ENCODE results near the gene HCAR3.

DNA sequence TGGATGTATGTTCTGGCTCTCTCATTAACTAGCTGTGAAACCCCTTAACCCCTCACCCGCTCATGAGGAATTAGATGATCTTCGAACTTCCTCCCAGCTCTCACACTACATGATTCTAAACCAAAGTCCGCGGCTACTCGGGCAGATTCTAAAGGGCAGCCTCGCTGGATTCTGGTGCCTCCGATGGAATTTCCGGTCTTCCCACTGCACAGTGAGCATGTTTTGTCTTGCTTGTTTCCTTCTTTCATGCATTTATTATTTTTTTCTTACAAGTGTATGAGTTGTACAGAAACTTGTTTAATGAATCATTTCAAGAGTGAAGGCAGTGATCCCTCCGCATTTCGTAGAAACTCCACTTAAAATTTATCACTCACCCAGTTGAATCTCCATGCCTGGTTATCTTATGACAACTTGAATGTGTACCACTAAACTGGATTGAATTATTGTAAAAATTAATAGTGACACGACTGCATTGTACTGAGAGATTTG is 4.5 kb upstream of the HCAR3 start:
- TF ChIP-seq, protein P1, sequence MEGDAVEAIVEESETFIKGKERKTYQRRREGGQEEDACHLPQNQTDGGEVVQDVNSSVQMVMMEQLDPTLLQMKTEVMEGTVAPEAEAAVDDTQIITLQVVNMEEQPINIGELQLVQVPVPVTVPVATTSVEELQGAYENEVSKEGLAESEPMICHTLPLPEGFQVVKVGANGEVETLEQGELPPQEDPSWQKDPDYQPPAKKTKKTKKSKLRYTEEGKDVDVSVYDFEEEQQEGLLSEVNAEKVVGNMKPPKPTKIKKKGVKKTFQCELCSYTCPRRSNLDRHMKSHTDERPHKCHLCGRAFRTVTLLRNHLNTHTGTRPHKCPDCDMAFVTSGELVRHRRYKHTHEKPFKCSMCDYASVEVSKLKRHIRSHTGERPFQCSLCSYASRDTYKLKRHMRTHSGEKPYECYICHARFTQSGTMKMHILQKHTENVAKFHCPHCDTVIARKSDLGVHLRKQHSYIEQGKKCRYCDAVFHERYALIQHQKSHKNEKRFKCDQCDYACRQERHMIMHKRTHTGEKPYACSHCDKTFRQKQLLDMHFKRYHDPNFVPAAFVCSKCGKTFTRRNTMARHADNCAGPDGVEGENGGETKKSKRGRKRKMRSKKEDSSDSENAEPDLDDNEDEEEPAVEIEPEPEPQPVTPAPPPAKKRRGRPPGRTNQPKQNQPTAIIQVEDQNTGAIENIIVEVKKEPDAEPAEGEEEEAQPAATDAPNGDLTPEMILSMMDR (IDR thresholded peaks at IDR 0.05) = no peak
- no peak for TF ChIP-seq POLR2A (IDR thresholded peaks at IDR 0.05)
